IPS-15b (cell line): ENCODE data around the gene SVEP1.
"Not testable (repeated sequence)": the region's sequence is repeated elsewhere in the genome, so short reads cannot be mapped to it uniquely, and the experiment has no call there.

Experiments
- H3K27me3 ChIP-seq: one replicate; pipeline ENCODE4 v1.6.1; 2013; ENCODE audit warnings: low read length; ENCODE audit not compliant: control insufficient read depth, insufficient read depth
- H3K36me3 ChIP-seq: one replicate; pipeline ENCODE4 v1.6.1; 2013; ENCODE audit warnings: low read length; ENCODE audit not compliant: control insufficient read depth, insufficient read depth
- H3K4me1 ChIP-seq: one replicate; pipeline ENCODE4 v1.6.1; 2013; ENCODE audit warnings: mild to moderate bottlenecking, low read length; ENCODE audit not compliant: control insufficient read depth, insufficient read depth
- H3K4me3 ChIP-seq: one replicate; pipeline ENCODE4 v1.5.1; 2013; ENCODE audit warnings: low read depth, low read length
- H3K9ac ChIP-seq: one replicate; pipeline ENCODE4 v1.6.1; 2013; ENCODE audit warnings: low read depth, mild to moderate bottlenecking, low read length
- H3K9me3 ChIP-seq: one replicate; pipeline ENCODE4 v1.6.1; 2013; ENCODE audit warnings: mild to moderate bottlenecking, low read length; ENCODE audit not compliant: control insufficient read depth, insufficient read depth

Gene SVEP1

DNA sequence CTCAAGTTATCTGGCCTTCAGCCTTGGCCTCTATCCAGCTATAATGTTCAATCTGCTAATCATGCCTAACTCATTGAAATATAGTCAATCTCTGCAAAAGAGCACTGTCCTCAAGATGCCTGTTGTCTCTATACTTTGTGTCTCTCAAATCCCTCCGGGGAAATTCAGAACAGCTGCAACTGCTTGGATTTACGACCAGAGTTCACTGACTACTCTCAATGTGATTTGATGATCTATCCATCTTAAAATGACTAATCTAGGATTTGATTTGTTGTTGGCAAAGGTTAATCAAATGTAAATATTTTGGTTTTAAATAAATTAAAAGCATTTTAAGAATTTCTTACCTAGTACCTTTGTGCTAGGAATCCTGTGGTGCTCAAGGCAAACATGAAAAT, 40.9 kb downstream of the SVEP1 start:
- Histone ChIP-seq H3K27me3 (no peaks in the 10 kb centered on the region), H3K9ac (no peak overlapping the region), H3K4me3 (no peak overlapping the region), H3K4me1 (peaks cover 5% of the 10 kb centered on the region), H3K36me3 (no peaks in the 10 kb centered on the region), H3K9me3 (no peaks in the 10 kb centered on the region)

- Histone ChIP-seq H3K9me3 (no peaks in the 10 kb centered on the region), H3K9ac (no peak overlapping the region), H3K4me3 (no peak overlapping the region), H3K27me3 (no peaks in the 10 kb centered on the region), H3K36me3 (no peaks in the 10 kb centered on the region), H3K4me1 (no peaks in the 10 kb centered on the region)
Measured at GRCh38 chr9:110537841-110538646, 41.5 kb downstream of the SVEP1 start.

GRCh38 chr9:110536822-110537221, 42.7 kb downstream of the SVEP1 start:
- Histone ChIP-seq H3K4me3 (no peak overlapping the region), H3K9ac (no peak overlapping the region), H3K27me3 (no peaks in the 10 kb centered on the region), H3K36me3 (no peaks in the 10 kb centered on the region), H3K4me1 (no peaks in the 10 kb centered on the region), H3K9me3 (no peaks in the 10 kb centered on the region)

- not testable (repeated sequence) for H3K9me3 ChIP-seq, H3K4me3 ChIP-seq, H3K36me3 ChIP-seq, H3K27me3 ChIP-seq, H3K4me1 ChIP-seq, H3K9ac ChIP-seq
Measured at GRCh38 chr9:110534162-110534561, 45.4 kb downstream of the SVEP1 start.

DNA sequence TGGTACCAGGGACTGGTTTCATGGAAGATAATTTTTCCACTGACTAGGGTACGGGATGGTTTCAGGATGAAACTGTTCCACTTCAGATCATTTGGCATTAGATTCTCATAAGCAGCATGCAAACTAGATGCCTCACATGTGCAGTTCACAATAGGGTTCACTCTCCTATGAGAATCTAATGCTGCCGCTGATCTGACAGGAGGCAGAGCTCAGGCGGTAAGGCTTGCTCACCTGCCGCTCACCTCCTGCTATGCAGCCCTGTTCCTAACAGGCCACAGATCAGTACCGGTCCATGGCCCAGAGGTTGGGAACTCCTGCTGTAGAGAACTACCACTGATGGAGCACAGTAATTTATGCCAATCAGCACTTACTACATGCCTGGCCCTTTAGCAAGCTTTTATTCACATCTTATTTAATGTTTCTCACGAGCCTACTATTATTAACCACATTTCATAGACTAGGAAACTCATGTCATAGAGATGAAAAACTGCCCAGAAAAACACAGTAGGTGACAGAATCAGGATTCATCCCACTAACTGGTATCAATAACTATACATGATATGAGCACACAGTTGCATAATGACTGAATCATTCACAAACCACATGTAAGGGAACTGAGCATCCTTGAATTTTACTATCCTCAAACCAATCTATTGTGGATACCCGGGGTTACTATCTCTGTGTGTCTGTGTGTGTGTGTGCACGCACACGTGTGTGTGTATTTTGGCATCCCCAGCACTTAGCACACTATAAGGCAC, 46.5 kb downstream of the SVEP1 start:
- no peaks in the 10 kb centered on the region for H3K36me3 ChIP-seq
- no peaks in the 10 kb centered on the region for H3K9me3 ChIP-seq
- no peak overlapping the region for H3K4me3 ChIP-seq
- no peaks in the 10 kb centered on the region for H3K4me1 ChIP-seq
- H3K9ac ChIP-seq = no peak overlapping the region
- H3K27me3 ChIP-seq = no peaks in the 10 kb centered on the region

DNA sequence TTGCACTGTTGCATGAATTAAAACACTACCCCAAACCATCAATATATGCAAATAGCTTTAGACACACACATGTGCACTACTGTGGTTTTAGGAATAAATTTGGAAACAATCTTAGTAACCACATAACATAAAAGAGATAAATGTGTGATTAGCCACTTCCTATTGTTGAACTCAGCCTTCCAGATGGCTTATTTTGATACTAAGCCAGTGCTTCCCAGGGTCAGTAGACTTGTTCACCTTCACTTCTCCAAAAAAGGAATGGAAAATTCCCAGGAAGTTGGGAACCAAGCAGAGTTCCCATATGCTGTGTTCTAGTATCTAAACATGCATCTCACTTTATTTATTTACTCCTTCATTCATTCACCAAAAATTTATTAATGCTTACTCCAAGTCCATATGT, 47.8 kb downstream of the SVEP1 start:
- Histone ChIP-seq H3K9ac (no peak overlapping the region), H3K27me3 (no peaks in the 10 kb centered on the region), H3K36me3 (no peaks in the 10 kb centered on the region), H3K4me3 (no peak overlapping the region), H3K9me3 (no peaks in the 10 kb centered on the region), H3K4me1 (no peaks in the 10 kb centered on the region)

- not testable (repeated sequence) for H3K4me1 ChIP-seq, H3K4me3 ChIP-seq, H3K27me3 ChIP-seq, H3K9me3 ChIP-seq, H3K36me3 ChIP-seq, H3K9ac ChIP-seq
Measured at GRCh38 chr9:110531241-110531640, 48.3 kb downstream of the SVEP1 start.

GRCh38 chr9:110528645-110529044, 50.9 kb downstream of the SVEP1 start:
- Histone ChIP-seq H3K36me3 (no peaks in the 10 kb centered on the region), H3K4me1 (no peaks in the 10 kb centered on the region), H3K9me3 (no peaks in the 10 kb centered on the region), H3K27me3 (no peaks in the 10 kb centered on the region), H3K9ac (no peak overlapping the region), H3K4me3 (no peak overlapping the region)

- H3K4me1 ChIP-seq = no peaks in the 10 kb centered on the region
- no peaks in the 10 kb centered on the region for H3K36me3 ChIP-seq
Measured at GRCh38 chr9:110526426-110526825, 53.1 kb downstream of the SVEP1 start.

GRCh38 chr9:110521206-110521605, 58.3 kb downstream of the SVEP1 start:
- Histone ChIP-seq H3K9ac (no peak overlapping the region), H3K9me3 (no peaks in the 10 kb centered on the region), H3K4me3 (no peak overlapping the region), H3K36me3 (no peaks in the 10 kb centered on the region), H3K4me1 (no peaks in the 10 kb centered on the region), H3K27me3 (no peaks in the 10 kb centered on the region)

More at GRCh38 chr9:110526426-110526825, 53.1 kb downstream of the SVEP1 start:
- H3K9me3 ChIP-seq = no peaks in the 10 kb centered on the region
- no peak overlapping the region for H3K9ac ChIP-seq
- H3K4me3 ChIP-seq = no peak overlapping the region
- H3K27me3 ChIP-seq = no peaks in the 10 kb centered on the region

DNA sequence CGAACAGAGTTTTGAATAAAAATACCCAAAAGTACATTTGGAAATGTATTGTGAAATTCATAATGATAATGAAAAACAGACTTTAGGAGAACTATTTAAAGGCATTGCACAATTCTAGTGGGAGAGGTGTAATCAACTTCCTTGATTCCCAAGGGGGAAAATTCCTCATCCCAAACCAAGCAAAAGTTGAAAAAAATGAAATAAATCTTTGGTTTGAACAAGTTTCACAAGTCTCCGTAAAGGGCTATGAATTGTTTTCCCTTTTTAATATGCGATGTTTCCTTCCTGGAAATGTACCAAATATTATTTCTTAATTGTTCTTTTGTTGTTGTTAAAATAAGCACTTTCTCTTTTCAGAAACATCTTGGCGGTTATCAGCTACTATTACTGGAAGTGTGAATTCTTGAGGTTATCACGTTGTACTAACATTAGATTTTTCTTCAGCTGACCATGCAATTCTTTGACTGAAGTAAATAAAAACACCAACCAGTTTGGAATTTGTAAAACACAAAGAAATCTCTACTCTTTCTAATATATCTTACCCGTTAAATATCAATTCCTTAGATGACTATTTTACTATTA, 59.3 kb downstream of the SVEP1 start:
- no peaks in the 10 kb centered on the region for H3K4me1 ChIP-seq
- no peaks in the 10 kb centered on the region for H3K9me3 ChIP-seq
- H3K36me3 ChIP-seq = no peaks in the 10 kb centered on the region
- no peak overlapping the region for H3K9ac ChIP-seq
- H3K4me3 ChIP-seq = no peak overlapping the region
- no peaks in the 10 kb centered on the region for H3K27me3 ChIP-seq

DNA sequence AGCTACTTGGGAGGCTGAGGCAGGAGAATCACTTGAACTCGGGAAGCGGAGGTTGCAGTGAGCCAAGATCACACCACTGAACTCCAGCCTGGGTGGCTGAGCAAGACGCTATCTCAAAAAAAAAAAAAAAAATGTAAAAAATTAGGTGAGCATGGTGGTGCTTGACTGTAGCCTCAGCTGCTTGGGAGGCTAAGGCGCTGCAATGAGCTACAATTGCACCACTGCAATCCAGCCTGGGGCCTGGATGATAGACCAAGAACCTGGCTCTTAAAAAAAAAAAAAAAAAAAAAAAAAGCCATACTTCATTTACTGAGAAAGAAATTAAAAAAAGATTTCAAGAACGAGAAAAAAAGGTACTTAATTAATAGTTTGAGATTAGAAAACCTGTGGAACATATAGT, 62.1 kb downstream of the SVEP1 start:
- Histone ChIP-seq H3K4me1 (no peaks in the 10 kb centered on the region), H3K27me3 (no peaks in the 10 kb centered on the region), H3K9me3 (no peaks in the 10 kb centered on the region), H3K4me3 (no peak overlapping the region), H3K9ac (no peak overlapping the region), H3K36me3 (no peaks in the 10 kb centered on the region)
